HG03432 (cell line): Measurements from ENCODE around the gene RPL26.

Experiments
- ATAC-seq: cut with Tn5 transposase; IDR thresholded peaks from one replicate; pipeline ENCODE4 v1.9.1; 2021; ENCODE audit warnings: mild to moderate bottlenecking, moderate library complexity; ENCODE audit not compliant: unreplicated experiment

The RPL26 gene

DNA sequence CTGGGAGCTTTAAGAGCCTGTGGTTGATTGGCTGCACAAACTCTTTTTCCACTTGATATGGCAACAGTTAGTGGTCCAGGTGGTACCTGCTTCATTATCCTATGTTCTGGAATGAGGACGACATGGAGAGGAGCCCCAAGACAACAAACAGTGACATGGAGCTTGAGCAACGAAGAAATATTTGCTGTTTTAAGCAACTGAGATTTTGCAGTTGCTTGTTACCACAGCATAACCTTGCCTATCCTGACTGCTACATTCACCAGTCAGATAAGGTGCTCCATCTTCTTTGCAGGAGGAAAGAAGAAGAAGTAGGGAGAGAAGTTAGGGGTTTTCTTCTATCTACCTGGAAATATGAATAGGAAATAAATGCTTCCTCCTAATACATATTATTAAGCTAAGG is 50.9 kb downstream of the RPL26 start:
- ATAC-seq, result no peak
